Measurements from ENCODE around the gene FRMD5. TPM values are rescaled to one million over a fixed set of nuclear protein-coding genes. Genes with fewer than 3 reads are reported as not detected.
A peak's percentile ranks its signal among the peaks of the same experiment; 100 is the strongest.

The FRMD5 gene
- total and polyA plus RNA-seq, 2 donors from 2014 or later: 0.32 to 0.41 TPM

GRCh38 chr15:43883571-43883970 is 311.5 kb downstream of the FRMD5 start:
- Histone ChIP-seq H3K4me3 (ENCODE audit: low read length in 3 of 3) (no peak overlapping the region), H3K27me3 (ENCODE audit: control insufficient read depth, insufficient read depth, low read length) (no peaks in the 10 kb centered on the region), H3K9me3 (ENCODE audit: control insufficient read depth in 2 of 3, insufficient read depth in 1 of 3, low read length in 3 of 3) (no peaks in the 10 kb centered on the region), H3K9ac (ENCODE audit: low read length in 3 of 3) (no peak overlapping the region), H3K27ac (ENCODE audit: low read depth in 2 of 2, low read length in 2 of 2) (no peak overlapping the region), H3K36me3 (ENCODE audit: control insufficient read depth in 2 of 3, insufficient read depth in 3 of 3, low read length in 3 of 3) (no peaks in the 10 kb centered on the region), H3K4me1 (ENCODE audit: control insufficient read depth in 2 of 3, insufficient read depth in 2 of 3, low read depth in 1 of 3, low read length in 3 of 3) (no peaks in the 10 kb centered on the region)
- no peak for FAIRE-seq
- TF ChIP-seq, protein P1, sequence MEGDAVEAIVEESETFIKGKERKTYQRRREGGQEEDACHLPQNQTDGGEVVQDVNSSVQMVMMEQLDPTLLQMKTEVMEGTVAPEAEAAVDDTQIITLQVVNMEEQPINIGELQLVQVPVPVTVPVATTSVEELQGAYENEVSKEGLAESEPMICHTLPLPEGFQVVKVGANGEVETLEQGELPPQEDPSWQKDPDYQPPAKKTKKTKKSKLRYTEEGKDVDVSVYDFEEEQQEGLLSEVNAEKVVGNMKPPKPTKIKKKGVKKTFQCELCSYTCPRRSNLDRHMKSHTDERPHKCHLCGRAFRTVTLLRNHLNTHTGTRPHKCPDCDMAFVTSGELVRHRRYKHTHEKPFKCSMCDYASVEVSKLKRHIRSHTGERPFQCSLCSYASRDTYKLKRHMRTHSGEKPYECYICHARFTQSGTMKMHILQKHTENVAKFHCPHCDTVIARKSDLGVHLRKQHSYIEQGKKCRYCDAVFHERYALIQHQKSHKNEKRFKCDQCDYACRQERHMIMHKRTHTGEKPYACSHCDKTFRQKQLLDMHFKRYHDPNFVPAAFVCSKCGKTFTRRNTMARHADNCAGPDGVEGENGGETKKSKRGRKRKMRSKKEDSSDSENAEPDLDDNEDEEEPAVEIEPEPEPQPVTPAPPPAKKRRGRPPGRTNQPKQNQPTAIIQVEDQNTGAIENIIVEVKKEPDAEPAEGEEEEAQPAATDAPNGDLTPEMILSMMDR (IDR thresholded peaks at IDR 0.05; ENCODE audit: borderline replicate concordance, extremely low read depth, insufficient read depth): no peak
- intact Hi-C loops (cut with DNase I): no loop called here
- DNase-seq: no peak

DNA sequence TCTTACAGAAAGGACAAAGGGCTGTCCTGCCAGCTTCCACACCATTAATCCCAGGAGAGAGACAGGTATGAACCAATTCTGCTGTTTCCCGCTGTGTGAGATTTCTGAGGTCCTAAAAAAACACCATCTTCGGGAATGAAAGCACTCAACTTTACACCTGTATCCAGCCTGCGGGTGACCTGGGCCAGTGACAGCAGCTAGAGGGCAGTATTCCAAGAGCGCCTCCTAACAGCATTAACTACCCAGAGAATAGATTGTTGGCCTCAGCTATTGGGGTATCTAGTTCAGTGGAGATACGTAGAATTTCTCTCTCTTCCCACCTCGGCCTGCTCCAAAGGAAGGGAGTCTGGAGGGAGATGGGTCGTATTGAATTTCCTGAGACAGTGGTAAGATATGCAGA is 313.1 kb downstream of the FRMD5 start:
- no peaks in the 10 kb centered on the region for H3K36me3 ChIP-seq (ENCODE audit: control insufficient read depth in 2 of 3, insufficient read depth in 3 of 3, low read length in 3 of 3)
- intact Hi-C loops (cut with DNase I): no loop called here
- TF ChIP-seq, protein P1 (IDR thresholded peaks at IDR 0.05; ENCODE audit: borderline replicate concordance, extremely low read depth, insufficient read depth): peak; percentile 40
- DNase-seq (no peak), FAIRE-seq (no peak)
- H3K9me3 ChIP-seq (ENCODE audit: control insufficient read depth in 2 of 3, insufficient read depth in 1 of 3, low read length in 3 of 3): no peaks in the 10 kb centered on the region
- H3K9ac ChIP-seq (ENCODE audit: low read length in 3 of 3): no peak overlapping the region
- H3K4me3 ChIP-seq (ENCODE audit: low read length in 3 of 3): no peak overlapping the region
- no peaks in the 10 kb centered on the region for H3K4me1 ChIP-seq (ENCODE audit: control insufficient read depth in 2 of 3, insufficient read depth in 2 of 3, low read depth in 1 of 3, low read length in 3 of 3)
- H3K27me3 ChIP-seq (ENCODE audit: control insufficient read depth, insufficient read depth, low read length): no peaks in the 10 kb centered on the region
- H3K27ac ChIP-seq (ENCODE audit: low read depth in 2 of 2, low read length in 2 of 2): no peak overlapping the region

DNA sequence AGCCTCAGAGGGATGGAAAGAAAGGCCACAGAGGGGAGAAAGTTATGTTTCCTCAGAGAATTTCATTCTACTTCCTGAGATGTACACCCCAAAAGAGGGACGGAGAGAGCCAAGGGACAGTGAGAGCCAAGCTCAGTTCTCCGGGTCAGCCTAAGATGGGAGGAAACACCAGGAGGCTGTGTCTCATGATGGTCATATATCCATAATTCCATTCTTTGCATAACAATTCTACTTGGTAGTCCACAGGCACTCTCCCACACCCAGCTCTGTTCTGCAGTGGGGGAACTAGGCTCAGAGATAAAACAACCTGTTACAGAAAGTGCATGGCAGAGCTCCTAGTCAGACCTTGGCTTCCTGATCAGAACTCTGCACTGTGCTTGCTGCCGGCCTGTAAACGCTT is 313.8 kb downstream of the FRMD5 start:
- DNase-seq: peak in 1 of 5 donors; percentile 12
- Histone ChIP-seq H3K9ac (ENCODE audit: low read length in 3 of 3) (no peak overlapping the region), H3K36me3 (ENCODE audit: control insufficient read depth in 2 of 3, insufficient read depth in 3 of 3, low read length in 3 of 3) (no peaks in the 10 kb centered on the region), H3K4me1 (ENCODE audit: control insufficient read depth in 2 of 3, insufficient read depth in 2 of 3, low read depth in 1 of 3, low read length in 3 of 3) (no peaks in the 10 kb centered on the region), H3K27ac (ENCODE audit: low read depth in 2 of 2, low read length in 2 of 2) (no peak overlapping the region), H3K4me3 (ENCODE audit: low read length in 3 of 3) (no peak overlapping the region), H3K27me3 (ENCODE audit: control insufficient read depth, insufficient read depth, low read length) (no peaks in the 10 kb centered on the region), H3K9me3 (ENCODE audit: control insufficient read depth in 2 of 3, insufficient read depth in 1 of 3, low read length in 3 of 3) (no peaks in the 10 kb centered on the region)
- intact Hi-C loops (cut with DNase I): no loop called here
- no peak for FAIRE-seq
- TF ChIP-seq, protein P1 (IDR thresholded peaks at IDR 0.05; ENCODE audit: borderline replicate concordance, extremely low read depth, insufficient read depth): no peak
